Adipocyte (in vitro differentiated cells): Measurements from ENCODE around the gene VPS33B.

Experiments
- DNase-seq: peaks from one replicate; pipeline ENCODE4 v3.0.0-alpha.2; 2015; ENCODE audit warnings: low read depth
- H3K27me3 ChIP-seq: replicated peaks from 2 replicates; pipeline ENCODE4 v1.7.0; 2013; ENCODE audit warnings: mild to moderate bottlenecking, low read length, moderate library complexity; ENCODE audit not compliant: control insufficient read depth, insufficient read depth
- H3K36me3 ChIP-seq: 2 replicates; pipeline ENCODE4 v1.7.0; 2013; ENCODE audit warnings: low read length, mild to moderate bottlenecking, moderate library complexity; ENCODE audit not compliant: control insufficient read depth, insufficient read depth, severe bottlenecking
- H3K4me1 ChIP-seq: 2 replicates; pipeline ENCODE4 v1.7.0; 2013; ENCODE audit warnings: mild to moderate bottlenecking, low read length, moderate library complexity; ENCODE audit not compliant: control insufficient read depth, insufficient read depth
- H3K4me3 ChIP-seq: 2 replicates; pipeline ENCODE4 v1.7.0; 2013; ENCODE audit warnings: mild to moderate bottlenecking, low read length, moderate library complexity
- H3K9ac ChIP-seq: 2 replicates; pipeline ENCODE4 v1.7.0; 2013; ENCODE audit warnings: mild to moderate bottlenecking, low read length, moderate library complexity
- H3K9me3 ChIP-seq: 2 replicates; pipeline ENCODE4 v1.7.0; 2013; ENCODE audit warnings: mild to moderate bottlenecking, low read length, moderate library complexity; ENCODE audit not compliant: control insufficient read depth

Gene VPS33B

GRCh38 chr15:91022075-91022831 lies at the start of gene VPS33B:
TSS of gene VPS33B (minus strand) at chr15:91022594. CDS start at chr15:91022249, 345 bp downstream.
- Histone ChIP-seq H3K9ac (peak within 1 kb of the TSS; percentile 95), H3K9me3 (no peaks in the 10 kb centered on the region), H3K36me3 (no peaks in the 10 kb centered on the region), H3K4me3 (peak within 1 kb of the TSS; percentile 97), H3K27me3 (no peaks in the 10 kb centered on the region), H3K4me1 (peaks cover 16% of the 10 kb centered on the region)
- DNase-seq = peak; percentile 88

- Histone ChIP-seq H3K27me3 (peaks cover 9% of the 10 kb centered on the region), H3K4me1 (no peaks in the 10 kb centered on the region), H3K4me3 (no peak overlapping the region), H3K9me3 (no peaks in the 10 kb centered on the region), H3K9ac (no peak overlapping the region), H3K36me3 (no peaks in the 10 kb centered on the region)
- DNase-seq = no peak
Observed at GRCh38 chr15:91072161-91072560, 49.8 kb upstream of the VPS33B start.

- Histone ChIP-seq H3K9me3 (no peaks in the 10 kb centered on the region), H3K4me1 (no peaks in the 10 kb centered on the region), H3K9ac (no peak overlapping the region), H3K36me3 (no peaks in the 10 kb centered on the region), H3K27me3 (peaks cover 9% of the 10 kb centered on the region), H3K4me3 (no peak overlapping the region)
- DNase-seq = no peak
Observed at GRCh38 chr15:91070872-91071271, 48.5 kb upstream of the VPS33B start.

GRCh38 chr15:91068966-91069365 lies 46.6 kb upstream of the VPS33B start:
- DNase-seq = no peak
- peaks cover 9% of the 10 kb centered on the region for H3K27me3 ChIP-seq
- no peaks in the 10 kb centered on the region for H3K4me1 ChIP-seq
- H3K36me3 ChIP-seq = no peaks in the 10 kb centered on the region
- H3K9ac ChIP-seq = no peak overlapping the region
- no peak overlapping the region for H3K4me3 ChIP-seq
- no peaks in the 10 kb centered on the region for H3K9me3 ChIP-seq

GRCh38 chr15:91068436-91068835 lies 46.0 kb upstream of the VPS33B start:
- no peaks in the 10 kb centered on the region for H3K4me1 ChIP-seq
- H3K27me3 ChIP-seq = peaks cover 9% of the 10 kb centered on the region
- DNase-seq = no peak
- no peak overlapping the region for H3K9ac ChIP-seq
- H3K9me3 ChIP-seq = no peaks in the 10 kb centered on the region
- no peaks in the 10 kb centered on the region for H3K36me3 ChIP-seq
- no peak overlapping the region for H3K4me3 ChIP-seq

GRCh38 chr15:91067036-91067435 lies 44.6 kb upstream of the VPS33B start:
- H3K36me3 ChIP-seq = no peaks in the 10 kb centered on the region
- DNase-seq = no peak
- no peaks in the 10 kb centered on the region for H3K4me1 ChIP-seq
- H3K9me3 ChIP-seq = no peaks in the 10 kb centered on the region
- peaks cover 9% of the 10 kb centered on the region for H3K27me3 ChIP-seq
- no peak overlapping the region for H3K4me3 ChIP-seq
- no peak overlapping the region for H3K9ac ChIP-seq

- H3K27me3 ChIP-seq = peaks cover 9% of the 10 kb centered on the region
- H3K9me3 ChIP-seq = no peaks in the 10 kb centered on the region
- no peak for DNase-seq
- no peak overlapping the region for H3K9ac ChIP-seq
- no peaks in the 10 kb centered on the region for H3K36me3 ChIP-seq
- no peaks in the 10 kb centered on the region for H3K4me1 ChIP-seq
- no peak overlapping the region for H3K4me3 ChIP-seq
Observed at GRCh38 chr15:91065505-91065904, 43.1 kb upstream of the VPS33B start.

- no peak for DNase-seq
- H3K4me1 ChIP-seq = no peaks in the 10 kb centered on the region
- no peaks in the 10 kb centered on the region for H3K36me3 ChIP-seq
- no peaks in the 10 kb centered on the region for H3K9me3 ChIP-seq
- peaks cover 27% of the 10 kb centered on the region for H3K27me3 ChIP-seq
- H3K9ac ChIP-seq = no peak overlapping the region
- no peak overlapping the region for H3K4me3 ChIP-seq
Observed at GRCh38 chr15:91061997-91062396, 39.6 kb upstream of the VPS33B start.

- no peak overlapping the region for H3K4me3 ChIP-seq
Observed at GRCh38 chr15:91061230-91061629, 38.8 kb upstream of the VPS33B start.

GRCh38 chr15:91055548-91056331 lies 33.3 kb upstream of the VPS33B start:
- H3K27me3 ChIP-seq = peaks cover 67% of the 10 kb centered on the region
- H3K9me3 ChIP-seq = no peaks in the 10 kb centered on the region
- DNase-seq = peak; percentile 82
- H3K9ac ChIP-seq = no peak overlapping the region
- no peak overlapping the region for H3K4me3 ChIP-seq
- no peaks in the 10 kb centered on the region for H3K36me3 ChIP-seq
- H3K4me1 ChIP-seq = no peaks in the 10 kb centered on the region

More at GRCh38 chr15:91061230-91061629, 38.8 kb upstream of the VPS33B start:
- Histone ChIP-seq H3K9me3 (no peaks in the 10 kb centered on the region), H3K9ac (no peak overlapping the region), H3K4me1 (no peaks in the 10 kb centered on the region), H3K27me3 (peaks cover 33% of the 10 kb centered on the region), H3K36me3 (no peaks in the 10 kb centered on the region)
- no peak for DNase-seq

- Histone ChIP-seq H3K36me3 (no peaks in the 10 kb centered on the region), H3K9ac (no peak overlapping the region), H3K4me1 (no peaks in the 10 kb centered on the region), H3K4me3 (no peak overlapping the region), H3K9me3 (no peaks in the 10 kb centered on the region), H3K27me3 (peaks cover 67% of the 10 kb centered on the region)
- DNase-seq = no peak
Observed at GRCh38 chr15:91054816-91055215, 32.4 kb upstream of the VPS33B start.
